Effector memory CD4-positive, alpha-beta T cell (primary cell): Measurements from ENCODE around the gene STH.

Source experiments
- DNase-seq, 3 donors: peaks; one replicate each; pipeline ENCODE4 v3.0.0-alpha.2; 2020
- H3K27ac ChIP-seq: 2 replicates; pipeline ENCODE4 v1.7.0; 2013; ENCODE audit warnings: mild to moderate bottlenecking, low read length, moderate library complexity; ENCODE audit not compliant: insufficient read depth, poor library complexity, severe bottlenecking
- H3K27me3 ChIP-seq: replicated peaks from 2 replicates; pipeline ENCODE4 v1.7.0; 2013; ENCODE audit warnings: mild to moderate bottlenecking, low read length; ENCODE audit not compliant: insufficient read depth, control insufficient read depth, poor library complexity, severe bottlenecking
- H3K36me3 ChIP-seq: 2 replicates; pipeline ENCODE4 v1.7.0; 2013; ENCODE audit warnings: mild to moderate bottlenecking, low read length, moderate library complexity; ENCODE audit not compliant: control insufficient read depth, insufficient read depth
- H3K4me1 ChIP-seq: 2 replicates; pipeline ENCODE4 v1.7.0; 2013; ENCODE audit warnings: low read length, mild to moderate bottlenecking; ENCODE audit not compliant: control insufficient read depth, insufficient read depth, poor library complexity, severe bottlenecking
- H3K4me3 ChIP-seq: 2 replicates; pipeline ENCODE4 v1.7.0; 2013; ENCODE audit warnings: low read length, low read depth, mild to moderate bottlenecking; ENCODE audit not compliant: insufficient read depth, poor library complexity, severe bottlenecking
- H3K9me3 ChIP-seq: 2 replicates; pipeline ENCODE4 v1.7.0; 2013; ENCODE audit warnings: mild to moderate bottlenecking, low read length, moderate library complexity; ENCODE audit not compliant: control insufficient read depth

The STH gene

DNA sequence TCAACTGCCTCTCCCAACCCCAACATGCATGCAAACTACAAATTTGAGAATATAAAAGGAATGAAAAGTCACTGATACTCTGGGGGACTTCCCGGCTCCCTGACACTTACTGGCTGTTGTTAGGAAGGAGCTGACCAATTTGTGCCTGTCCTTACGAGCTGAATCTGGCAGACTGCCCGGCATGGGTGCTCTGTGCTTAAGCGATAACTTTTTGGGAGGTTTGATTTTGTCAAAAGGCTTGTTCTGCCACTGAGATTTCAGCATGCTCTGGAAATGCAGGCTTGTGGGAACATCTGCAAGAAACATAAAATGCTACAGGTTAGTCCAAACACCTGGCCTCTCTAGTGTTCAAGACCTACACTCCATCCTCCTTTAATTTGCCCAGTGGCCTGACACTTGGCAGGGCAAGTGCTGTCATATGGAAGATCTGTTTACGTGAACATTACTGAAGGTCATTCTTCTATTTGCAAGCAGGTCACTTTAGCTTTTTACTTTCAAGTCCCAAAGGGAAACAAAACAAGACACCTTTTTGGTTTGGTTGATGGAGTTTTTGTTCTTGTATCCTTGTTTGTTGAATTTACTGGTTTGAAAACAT is 40.6 kb downstream of the STH start:
- Histone ChIP-seq H3K4me1 (no peaks in the 10 kb centered on the region), H3K27me3 (no peaks in the 10 kb centered on the region), H3K27ac (no peak overlapping the region), H3K4me3 (no peak overlapping the region), H3K9me3 (no peaks in the 10 kb centered on the region), H3K36me3 (peaks cover 67% of the 10 kb centered on the region)
- no peak for DNase-seq

DNA sequence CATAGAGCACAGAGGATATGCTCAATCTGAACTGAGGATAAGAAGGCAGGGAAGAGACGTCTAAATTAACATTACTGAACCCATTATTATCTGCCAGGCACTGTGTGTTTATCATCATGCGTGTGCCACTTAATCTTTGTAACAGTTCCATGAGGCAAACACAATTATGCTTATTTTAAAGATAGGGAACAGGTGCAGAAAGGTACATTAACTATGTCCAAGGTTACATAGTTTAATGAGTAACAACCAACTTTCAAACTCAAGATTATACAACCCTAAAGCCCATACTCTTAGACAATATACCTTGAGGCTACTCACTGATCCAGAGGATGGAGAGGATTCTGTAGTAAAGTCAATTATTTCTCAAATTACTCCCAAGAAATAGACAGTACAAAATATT is 43.2 kb downstream of the STH start:
- H3K9me3 ChIP-seq: no peaks in the 10 kb centered on the region
- no peak overlapping the region for H3K27ac ChIP-seq
- no peak for DNase-seq

GRCh38 chr17:46042925-46043324 is 43.9 kb downstream of the STH start:
- no peak for DNase-seq
- Histone ChIP-seq H3K9me3 (no peaks in the 10 kb centered on the region), H3K36me3 (peaks cover 60% of the 10 kb centered on the region), H3K27me3 (no peaks in the 10 kb centered on the region), H3K4me3 (no peak overlapping the region), H3K27ac (no peak overlapping the region), H3K4me1 (no peaks in the 10 kb centered on the region)

More for the DNA sequence above, 43.2 kb downstream of the STH start:
- Histone ChIP-seq H3K4me1 (no peaks in the 10 kb centered on the region), H3K27me3 (no peaks in the 10 kb centered on the region), H3K4me3 (no peak overlapping the region), H3K36me3 (peaks cover 60% of the 10 kb centered on the region)

- no peak overlapping the region for H3K27ac ChIP-seq
- no peaks in the 10 kb centered on the region for H3K9me3 ChIP-seq
- no peaks in the 10 kb centered on the region for H3K4me1 ChIP-seq
- no peaks in the 10 kb centered on the region for H3K27me3 ChIP-seq
- no peak for DNase-seq
- H3K4me3 ChIP-seq: no peak overlapping the region
- H3K36me3 ChIP-seq: peaks cover 57% of the 10 kb centered on the region
Observed at GRCh38 chr17:46043606-46044005, 44.6 kb downstream of the STH start.

- no peaks in the 10 kb centered on the region for H3K9me3 ChIP-seq
- no peak overlapping the region for H3K4me3 ChIP-seq
- no peak overlapping the region for H3K27ac ChIP-seq
- H3K4me1 ChIP-seq: no peaks in the 10 kb centered on the region
- no peaks in the 10 kb centered on the region for H3K27me3 ChIP-seq
- DNase-seq: peak in 1 of 3 donors; percentile 32
- peaks cover 56% of the 10 kb centered on the region for H3K36me3 ChIP-seq
Observed at GRCh38 chr17:46044286-46044928, 45.4 kb downstream of the STH start.

DNA sequence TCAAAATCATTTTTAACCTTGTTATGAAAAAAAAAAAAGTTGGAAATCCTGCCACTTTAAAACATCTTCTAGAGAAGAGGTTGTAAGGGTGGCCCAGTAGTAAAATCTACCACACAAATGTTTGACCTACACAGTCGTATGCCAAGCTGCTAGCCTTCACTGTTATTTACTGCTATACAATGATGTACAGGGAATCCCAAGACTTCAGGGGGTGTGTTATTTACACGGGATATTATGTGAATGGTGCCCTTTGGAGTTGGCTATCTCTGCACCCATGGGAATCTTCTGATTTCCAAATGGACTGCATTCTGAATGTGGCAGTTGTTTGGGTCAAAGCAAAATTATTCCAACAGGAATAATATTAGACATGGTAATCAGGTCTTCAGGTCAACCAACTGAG is 45.9 kb downstream of the STH start:
- no peak overlapping the region for H3K4me3 ChIP-seq
- H3K9me3 ChIP-seq: no peaks in the 10 kb centered on the region
- no peak overlapping the region for H3K27ac ChIP-seq
- peaks cover 58% of the 10 kb centered on the region for H3K36me3 ChIP-seq
- H3K4me1 ChIP-seq: no peaks in the 10 kb centered on the region
- no peak for DNase-seq
- H3K27me3 ChIP-seq: no peaks in the 10 kb centered on the region

DNA sequence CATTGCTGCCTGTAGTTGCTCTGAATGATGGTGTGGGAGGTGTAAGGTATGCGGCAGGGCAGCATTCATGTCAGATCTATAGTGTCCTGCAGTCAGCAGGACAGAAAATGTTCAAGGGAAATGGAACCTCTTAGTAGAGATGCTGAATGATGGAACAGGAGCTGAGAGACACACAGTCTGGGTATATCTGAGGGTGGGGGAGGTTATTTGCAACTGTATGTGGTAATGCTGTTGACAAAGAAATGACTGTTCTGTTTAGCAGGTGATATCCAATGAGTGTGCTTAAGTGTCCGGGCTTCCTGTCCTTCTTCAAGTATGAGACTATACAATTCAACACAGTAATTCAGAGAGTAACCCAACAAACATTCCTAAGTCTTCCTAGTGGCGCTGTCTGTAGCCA is 46.6 kb downstream of the STH start:
- Histone ChIP-seq H3K27ac (no peak overlapping the region), H3K27me3 (no peaks in the 10 kb centered on the region), H3K9me3 (no peaks in the 10 kb centered on the region), H3K36me3 (peaks cover 58% of the 10 kb centered on the region), H3K4me1 (no peaks in the 10 kb centered on the region), H3K4me3 (no peak overlapping the region)
- DNase-seq: no peak

DNA sequence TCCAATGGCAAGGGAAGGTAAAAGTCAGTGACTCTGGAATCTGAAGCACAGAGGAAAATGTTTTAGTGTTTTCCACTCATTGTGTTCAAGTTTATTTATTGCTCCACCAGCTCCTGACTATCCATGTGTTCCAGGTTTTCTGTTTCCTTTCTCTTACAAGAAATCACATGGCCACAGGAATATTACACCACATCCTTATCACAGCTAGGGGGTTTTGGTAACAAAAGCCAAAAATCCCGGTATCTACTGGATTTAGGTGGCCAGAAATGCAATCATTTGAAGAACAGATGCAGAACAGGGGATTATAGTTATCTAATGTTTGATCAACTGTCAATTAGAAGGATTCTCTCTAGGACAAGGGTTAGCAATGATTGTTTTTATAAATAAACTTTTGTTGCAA is 47.9 kb downstream of the STH start:
- Histone ChIP-seq H3K4me3 (no peak overlapping the region), H3K4me1 (no peaks in the 10 kb centered on the region), H3K27ac (no peak overlapping the region), H3K36me3 (peaks cover 69% of the 10 kb centered on the region), H3K9me3 (no peaks in the 10 kb centered on the region), H3K27me3 (no peaks in the 10 kb centered on the region)
- DNase-seq: no peak

DNA sequence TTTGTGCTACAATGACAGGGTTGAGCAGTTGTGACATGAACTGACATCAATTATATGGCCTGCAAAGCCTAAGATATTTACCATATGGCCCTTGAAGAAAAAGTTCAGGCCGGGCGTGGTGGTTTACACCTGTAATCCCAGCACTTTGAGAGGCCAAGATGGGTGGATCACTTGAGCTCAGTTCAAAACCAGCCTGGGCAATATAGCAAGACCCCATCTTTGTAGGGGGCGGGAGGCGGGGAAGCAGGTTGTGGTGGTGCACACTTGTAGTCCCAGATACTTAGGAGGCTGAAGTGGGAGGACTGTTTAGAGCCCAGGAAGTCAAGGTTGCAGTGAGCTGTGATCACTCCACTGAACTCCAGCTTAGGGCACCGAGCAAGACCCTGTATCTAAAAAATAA is 48.3 kb downstream of the STH start:
- no peak for DNase-seq
- Histone ChIP-seq H3K36me3 (peaks cover 69% of the 10 kb centered on the region), H3K4me3 (no peak overlapping the region), H3K9me3 (no peaks in the 10 kb centered on the region), H3K4me1 (no peaks in the 10 kb centered on the region), H3K27ac (no peak overlapping the region), H3K27me3 (no peaks in the 10 kb centered on the region)

DNA sequence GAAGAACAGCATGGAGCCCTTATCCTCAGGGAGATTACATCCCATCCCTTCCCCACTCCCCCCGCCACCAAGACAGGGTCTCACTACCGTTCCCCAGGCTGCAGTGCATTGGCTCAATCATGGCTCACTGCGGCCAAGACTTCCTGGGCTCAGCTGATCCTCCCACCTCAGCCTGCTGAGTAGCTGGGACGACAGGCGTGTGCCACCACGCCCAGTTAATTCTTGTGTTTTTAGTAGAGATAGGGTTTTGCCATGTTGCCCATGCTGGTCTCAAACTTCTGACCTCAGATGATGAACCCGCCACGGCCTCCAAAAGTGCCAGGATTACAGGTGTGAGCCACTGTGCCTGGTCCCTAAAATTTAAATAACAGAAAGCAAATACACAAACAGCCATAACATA is 48.8 kb downstream of the STH start:
- no peaks in the 10 kb centered on the region for H3K4me1 ChIP-seq
- no peak overlapping the region for H3K4me3 ChIP-seq
- no peak for DNase-seq
- H3K27me3 ChIP-seq: no peaks in the 10 kb centered on the region
- H3K9me3 ChIP-seq: no peaks in the 10 kb centered on the region
- peaks cover 68% of the 10 kb centered on the region for H3K36me3 ChIP-seq
- H3K27ac ChIP-seq: no peak overlapping the region
